ENCODE measurements around the gene BARHL1.
"Not testable (repeated sequence)": the region's sequence is repeated elsewhere in the genome, so short reads cannot be mapped to it uniquely, and the experiment has no call there.

BARHL1 gene

DNA sequence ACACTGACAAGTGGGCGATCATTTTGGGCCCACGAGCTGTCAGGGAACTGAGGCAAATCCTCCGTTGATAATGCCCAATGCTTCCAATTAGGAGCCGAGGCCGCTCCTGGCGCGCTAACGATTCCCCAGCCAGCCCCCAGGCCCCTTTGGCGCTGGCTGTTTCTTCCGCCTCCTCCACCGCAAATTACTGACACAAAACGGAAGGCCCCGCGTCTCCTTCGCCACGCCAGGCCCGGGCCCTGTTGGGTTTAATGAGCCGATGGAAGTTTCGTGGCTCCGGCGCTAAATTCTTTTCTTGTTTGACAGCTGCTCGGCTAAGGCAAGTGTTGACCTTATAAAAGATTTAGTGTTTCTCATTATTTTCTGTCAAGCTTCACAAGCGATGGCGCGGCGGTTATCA lies 25.7 kb upstream of the BARHL1 start:
- no peak for DNase-seq (ENCODE audit: low read depth)

DNA sequence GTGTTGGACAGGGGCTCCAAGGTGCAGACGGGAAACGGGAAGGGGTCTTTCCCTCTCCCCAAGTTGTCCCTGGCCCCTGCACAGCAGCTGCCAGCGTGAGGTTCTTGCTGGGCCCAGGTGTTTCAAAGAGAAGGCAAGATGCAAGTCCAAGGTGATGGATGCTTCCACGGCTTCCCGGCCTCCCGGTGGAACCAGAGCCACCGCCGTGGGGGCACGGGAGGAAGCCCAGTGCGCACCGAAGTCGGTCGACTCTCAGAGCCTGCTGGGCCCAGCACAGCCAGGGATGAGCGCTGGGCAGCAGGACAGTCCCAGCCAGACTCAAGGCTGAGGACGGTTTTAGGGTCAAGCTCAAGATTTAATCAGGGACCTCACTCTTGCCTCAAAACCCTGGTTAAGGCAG lies 25.2 kb upstream of the BARHL1 start:
- no peak for DNase-seq (ENCODE audit: low read depth)

DNA sequence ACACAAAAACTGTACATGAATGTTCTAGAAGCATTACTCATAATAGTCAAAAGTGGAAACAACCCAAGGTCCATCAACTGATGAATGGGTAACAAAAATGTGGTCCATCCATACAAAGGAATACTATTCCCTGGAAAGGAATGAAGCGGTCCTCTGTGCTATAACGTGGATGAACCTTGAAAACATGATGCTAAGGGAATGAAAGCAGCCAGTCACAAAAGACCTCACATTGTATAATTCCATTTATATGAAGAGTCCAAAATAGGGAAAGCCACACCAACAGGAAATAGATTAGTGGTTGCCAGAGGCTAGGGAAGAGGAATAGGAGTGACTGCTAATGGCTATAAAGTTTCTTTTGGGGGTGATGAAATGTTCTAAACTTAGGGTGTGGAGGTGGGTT lies 22.7 kb upstream of the BARHL1 start:
- DNase-seq (ENCODE audit: low read depth): no peak

DNA sequence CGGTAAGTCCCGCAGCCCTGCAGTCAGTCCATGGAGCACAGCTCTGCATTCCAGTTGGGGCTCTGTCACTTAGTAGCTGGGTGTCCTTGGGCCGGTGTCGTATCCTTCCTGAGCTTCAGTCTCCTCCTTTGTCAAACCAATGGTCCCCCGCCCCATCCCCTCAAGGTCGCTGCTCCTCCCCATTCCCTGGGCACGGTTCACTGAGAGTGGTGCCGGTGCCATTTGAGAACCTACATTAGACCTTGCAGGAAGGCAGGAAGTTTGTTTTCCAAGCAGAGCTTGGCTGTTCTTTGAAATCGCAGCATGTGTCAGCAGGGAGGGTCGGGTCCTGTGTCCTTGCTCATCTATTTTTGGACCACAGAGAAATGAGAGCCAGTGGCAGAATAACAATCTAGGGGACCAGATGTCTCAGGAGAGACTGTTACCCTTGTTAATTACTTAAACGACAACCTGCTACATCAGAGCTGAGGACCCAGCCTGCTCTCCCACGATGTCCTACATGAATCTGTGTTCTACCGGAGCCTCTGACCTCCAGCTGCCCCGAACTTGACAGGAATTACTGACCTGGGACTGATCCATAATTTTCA lies 21.7 kb upstream of the BARHL1 start:
- DNase-seq (ENCODE audit: low read depth): no peak

DNA sequence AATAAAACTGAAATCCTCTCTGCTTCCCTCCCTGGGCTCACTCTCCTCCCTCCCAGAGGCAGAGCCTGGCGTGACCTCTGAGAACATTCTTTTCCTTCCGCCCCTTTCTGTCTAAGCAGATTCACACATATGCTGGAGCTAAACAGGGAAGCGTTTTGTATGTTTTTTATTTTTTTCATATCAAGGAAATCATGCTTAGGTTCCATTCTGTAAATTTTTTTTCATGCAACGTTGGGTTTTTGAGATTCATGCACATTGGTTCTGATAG lies 20.2 kb upstream of the BARHL1 start:
- DNase-seq (ENCODE audit: low read depth): no peak

DNA sequence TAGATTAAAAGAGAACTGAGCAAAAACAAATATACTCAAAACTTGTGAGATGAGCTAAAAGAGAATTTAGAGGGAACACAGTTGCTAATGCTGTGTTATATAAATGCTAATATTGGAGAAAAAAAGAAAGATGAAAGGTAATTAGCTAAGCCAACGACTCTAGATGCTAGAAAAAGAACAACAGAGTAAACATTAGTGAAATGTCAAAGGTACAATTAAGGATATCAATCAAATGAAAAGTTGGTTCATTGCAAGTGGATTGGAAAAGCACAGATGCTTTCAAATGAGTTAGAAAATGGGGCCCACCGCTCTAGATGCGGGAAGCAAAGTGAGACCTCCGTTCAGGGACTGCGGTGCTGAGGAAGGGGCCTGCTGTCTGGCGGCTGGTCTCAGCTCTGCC lies 17.9 kb upstream of the BARHL1 start:
- no peak for DNase-seq (ENCODE audit: low read depth)

DNA sequence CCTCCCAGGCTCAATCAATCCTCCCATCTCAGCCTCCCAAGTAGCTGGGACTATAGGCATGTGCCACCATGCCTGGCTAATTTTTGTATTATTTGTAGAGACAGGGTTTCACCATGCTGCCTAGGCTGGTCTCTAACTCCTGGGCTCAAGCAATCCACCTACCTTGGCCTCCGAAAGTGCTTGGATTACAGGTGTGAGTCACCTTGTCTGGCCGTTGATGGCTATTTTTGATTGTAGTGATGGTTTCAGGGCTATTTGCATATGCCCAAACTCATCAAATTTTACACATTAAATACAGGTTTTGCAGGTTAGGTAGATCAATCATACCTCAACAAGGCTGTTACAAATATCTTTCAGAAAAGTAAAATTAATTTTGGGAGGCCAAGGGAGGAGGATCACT lies 13.6 kb upstream of the BARHL1 start:
- not testable (repeated sequence) for DNase-seq (ENCODE audit: low read depth)

DNA sequence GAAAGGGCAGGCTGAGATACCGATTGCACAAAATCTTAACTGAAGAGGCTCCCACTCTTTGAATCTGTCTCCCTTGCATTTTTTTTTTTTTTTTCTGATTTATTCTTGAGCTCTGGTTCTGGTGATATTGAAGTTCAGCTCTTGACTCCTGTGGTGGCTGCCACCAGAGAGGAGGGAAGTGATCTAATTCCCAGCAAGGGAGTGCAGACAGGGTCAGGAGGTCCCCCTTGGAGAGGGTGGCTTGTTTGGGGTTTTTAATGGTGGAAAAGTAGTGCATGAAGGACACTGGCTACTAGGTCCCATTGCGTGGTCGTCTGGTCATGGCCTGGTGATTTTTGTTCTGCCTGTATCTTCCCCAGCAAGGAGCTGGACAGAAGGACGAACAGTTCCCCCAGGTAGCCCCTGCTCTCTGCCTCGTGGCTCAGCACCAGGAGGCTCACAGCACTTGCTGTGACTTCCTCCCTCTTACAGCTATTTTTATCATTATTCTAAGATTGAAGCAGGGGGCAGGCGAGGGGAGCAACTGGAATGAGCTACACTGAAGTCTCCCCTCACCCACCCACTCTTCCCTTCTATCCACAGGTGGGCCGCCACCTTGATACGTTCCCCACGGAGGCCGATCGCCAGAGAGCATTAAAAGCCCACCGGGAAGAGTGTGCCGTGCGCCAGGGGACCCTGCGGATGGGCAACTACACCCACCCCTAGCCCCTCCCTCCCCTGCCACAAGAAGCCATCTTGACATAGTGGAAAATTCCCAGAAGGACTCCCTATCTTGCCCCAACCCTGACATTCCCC lies 10.4 kb upstream of the BARHL1 start:
- no peak for DNase-seq (ENCODE audit: low read depth)

DNA sequence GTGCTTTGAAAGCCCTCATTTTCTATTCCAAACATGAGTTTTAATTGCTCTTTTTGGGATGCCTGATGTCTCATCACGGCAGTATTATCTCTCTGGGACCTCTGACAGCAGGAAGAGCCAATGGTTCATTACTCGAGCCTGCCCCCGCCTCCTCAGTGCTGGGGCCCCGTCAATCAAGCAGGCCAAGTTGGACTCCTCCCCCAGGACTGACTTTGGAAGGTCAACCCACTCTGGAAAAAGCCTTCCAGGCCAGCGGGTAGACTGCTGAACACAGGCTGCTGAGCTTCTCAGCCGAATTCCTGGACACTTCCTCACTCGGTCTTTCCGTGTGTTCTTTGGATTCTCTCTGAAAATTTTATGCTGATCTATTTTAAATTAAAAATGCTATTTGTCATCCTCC lies 9.5 kb upstream of the BARHL1 start:
- DNase-seq (ENCODE audit: low read depth): no peak

DNA sequence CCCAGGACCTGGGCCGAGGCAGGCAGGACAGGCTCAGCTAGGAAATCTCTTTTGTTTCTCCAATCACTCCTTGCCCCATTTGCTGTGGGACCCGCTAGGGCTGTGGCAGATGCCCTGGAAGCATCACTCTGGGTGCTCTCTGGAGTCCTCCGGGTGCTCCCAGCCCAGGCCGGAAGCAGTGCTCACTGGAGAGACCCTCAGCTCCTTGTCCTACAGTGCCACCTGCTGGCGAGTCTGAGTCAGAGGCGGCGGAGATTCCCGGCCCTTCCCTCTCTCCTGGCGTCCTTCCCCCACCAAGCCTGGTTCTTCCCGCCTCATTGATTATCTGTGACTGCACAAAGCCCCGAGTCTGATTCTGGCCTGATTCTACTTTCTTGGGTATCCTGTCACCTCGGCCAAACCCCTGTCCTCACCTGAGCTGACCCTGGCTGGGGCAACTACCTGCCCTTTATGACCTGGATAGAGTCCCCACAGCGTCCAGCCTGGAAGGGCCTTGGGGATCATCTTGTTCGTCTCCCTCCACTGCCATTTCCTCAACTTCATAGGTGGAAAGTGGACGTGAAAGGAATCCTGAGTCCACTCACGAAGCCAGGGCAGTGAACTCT lies 7.3 kb upstream of the BARHL1 start:
- DNase-seq (ENCODE audit: low read depth): peak; percentile 20

DNA sequence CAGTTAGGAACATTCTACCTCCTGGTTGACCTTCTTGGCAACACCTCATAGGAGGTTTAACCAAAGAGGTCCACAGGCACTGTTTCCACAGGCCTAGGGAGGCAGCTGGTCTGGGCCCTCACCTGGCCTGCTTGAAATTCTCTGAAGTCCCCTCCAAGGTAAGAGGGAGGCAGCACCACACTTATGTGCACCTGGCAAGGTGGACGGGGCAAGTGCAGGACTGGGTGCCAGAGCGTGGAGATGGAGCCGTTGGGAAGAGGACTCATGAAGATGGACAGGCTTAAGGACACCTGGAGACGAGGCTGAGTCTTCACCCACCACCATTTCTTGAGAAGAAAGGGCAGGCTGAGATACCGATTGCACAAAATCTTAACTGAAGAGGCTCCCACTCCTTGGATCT lies 6.6 kb upstream of the BARHL1 start:
- no peak for DNase-seq (ENCODE audit: low read depth)

DNA sequence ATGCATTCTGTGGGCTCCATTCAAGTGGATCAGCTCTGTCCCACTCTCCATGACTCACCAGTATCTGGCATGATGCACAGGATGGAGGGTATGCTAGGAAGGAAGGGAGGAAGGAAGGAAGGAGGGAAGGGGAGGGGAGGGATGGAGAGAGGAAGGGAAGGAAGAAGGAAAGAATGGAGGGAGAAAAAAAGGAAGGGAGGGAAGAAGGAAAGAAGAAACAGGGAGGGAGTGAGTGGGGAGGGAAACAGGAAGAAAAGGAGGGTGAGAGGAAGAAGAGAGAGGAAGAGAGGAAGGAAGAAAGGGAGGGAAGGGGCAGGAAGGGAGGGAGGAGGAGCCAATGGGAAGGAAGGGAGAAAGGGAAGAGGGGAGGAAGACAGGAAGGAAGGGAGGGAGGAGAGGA lies 5.3 kb upstream of the BARHL1 start:
- no peak for DNase-seq (ENCODE audit: low read depth)

DNA sequence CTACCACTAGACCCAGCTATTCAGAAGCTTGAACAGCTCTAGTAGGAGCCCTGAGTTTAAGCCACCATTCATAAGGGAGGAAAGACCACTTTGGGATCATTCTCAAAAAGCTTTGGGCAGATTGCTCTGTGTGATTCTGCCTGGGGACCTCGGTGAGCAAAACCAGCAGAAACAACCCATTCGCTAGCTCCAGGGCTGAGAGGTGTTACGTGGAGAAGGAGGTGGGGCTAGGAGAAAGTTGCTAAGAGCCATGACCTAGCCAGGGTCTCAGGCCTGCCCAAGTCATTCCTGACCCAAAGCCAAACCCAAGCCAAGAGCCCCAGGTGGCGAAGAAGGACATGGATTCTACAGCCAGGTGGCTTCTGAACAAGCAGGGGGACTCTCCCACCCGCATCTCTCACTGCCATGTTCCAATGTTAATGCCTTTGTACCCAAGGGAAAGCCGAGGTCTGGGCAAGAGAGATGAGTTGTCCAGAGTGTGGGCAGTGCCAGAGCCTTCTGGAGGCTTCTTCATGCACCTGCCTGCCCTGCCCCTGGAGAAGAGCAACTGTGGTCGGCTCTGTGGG lies 4.0 kb upstream of the BARHL1 start:
- no peak for DNase-seq (ENCODE audit: low read depth)

DNA sequence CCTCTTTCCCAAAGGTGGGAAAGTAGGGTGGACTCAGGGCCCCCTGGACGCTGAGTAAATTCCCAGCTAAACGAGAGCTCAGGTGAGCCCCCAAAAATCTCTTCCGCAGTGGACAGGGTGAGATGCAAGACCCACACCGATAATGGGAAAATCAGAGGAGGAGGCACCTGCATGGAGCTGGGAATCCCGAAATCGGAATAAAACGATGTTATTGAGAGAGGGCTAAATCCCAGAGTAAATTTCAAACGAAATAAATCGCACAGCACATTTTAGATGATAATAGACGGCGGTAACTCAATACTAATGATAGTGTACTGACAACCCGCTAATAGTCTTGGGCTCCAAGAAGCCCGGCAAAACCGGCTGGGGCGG lies 3.0 kb upstream of the BARHL1 start:
- DNase-seq (ENCODE audit: low read depth): no peak

DNA sequence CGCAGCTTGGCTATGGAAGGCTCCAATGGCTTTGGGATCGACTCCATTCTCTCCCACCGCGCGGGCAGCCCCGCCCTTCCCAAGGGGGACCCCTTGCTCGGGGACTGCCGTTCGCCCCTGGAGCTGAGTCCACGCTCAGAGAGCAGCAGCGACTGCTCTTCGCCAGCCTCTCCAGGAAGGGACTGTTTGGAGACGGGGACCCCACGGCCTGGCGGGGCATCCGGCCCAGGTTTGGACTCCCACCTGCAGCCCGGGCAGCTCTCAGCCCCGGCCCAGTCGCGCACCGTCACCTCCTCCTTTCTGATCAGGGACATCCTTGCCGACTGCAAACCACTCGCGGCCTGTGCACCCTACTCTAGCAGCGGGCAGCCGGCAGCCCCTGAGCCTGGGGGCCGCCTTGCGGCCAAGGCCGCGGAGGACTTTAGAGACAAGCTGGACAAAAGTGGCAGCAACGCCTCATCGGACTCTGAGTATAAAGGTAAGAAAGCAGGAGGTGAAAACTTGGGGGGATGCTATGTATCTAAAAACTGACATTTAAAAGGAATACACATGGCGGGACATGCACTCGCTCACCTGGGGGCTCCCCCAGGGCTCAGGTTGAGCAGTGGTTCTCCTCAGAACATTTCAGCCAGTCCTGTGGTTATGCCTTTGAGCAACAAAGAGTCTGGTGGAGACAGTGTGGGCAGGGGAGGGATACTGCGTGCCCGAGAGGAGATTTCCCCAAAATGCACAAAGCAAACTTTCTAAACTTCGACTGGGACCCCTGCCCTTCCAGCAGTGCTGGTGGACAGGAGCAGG lies 579 bp downstream of the BARHL1 start:
- DNase-seq (ENCODE audit: low read depth): no peak

DNA sequence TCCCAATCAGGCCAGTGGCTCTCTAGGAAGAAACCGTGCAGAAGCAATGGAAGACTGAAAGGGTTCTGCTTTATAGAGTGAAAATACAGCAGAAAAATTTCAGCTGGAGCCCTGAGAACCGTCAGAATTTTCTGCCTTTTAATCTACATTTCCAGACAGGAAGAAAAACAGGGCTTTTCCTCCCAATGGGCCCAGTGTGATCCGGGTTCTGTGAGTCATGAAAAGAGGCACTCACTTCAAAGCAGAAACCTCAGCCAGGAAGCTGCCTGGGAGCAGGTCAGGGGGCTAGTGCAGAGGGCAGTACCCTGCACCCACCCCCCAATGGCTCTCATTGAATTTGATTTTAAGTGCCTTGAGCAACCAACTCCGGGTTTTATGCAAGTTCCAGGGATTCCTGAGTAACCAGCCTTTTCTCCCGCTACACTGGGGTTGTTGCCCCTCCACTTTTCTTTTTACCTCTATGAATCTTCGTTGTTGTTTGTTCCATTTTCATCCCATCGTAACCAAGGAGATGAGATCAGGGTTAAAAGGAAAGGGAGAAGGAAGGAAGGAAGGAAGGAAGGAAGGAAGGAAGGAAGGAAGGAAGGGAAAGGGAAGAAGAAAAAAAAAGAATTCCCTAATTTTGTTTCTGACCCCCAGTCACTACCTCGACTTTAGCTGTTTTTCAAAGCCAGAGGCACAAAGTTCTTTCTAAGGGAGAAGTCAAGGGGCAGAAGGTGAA lies 1.3 kb downstream of the BARHL1 start:
- DNase-seq (ENCODE audit: low read depth): no peak

DNA sequence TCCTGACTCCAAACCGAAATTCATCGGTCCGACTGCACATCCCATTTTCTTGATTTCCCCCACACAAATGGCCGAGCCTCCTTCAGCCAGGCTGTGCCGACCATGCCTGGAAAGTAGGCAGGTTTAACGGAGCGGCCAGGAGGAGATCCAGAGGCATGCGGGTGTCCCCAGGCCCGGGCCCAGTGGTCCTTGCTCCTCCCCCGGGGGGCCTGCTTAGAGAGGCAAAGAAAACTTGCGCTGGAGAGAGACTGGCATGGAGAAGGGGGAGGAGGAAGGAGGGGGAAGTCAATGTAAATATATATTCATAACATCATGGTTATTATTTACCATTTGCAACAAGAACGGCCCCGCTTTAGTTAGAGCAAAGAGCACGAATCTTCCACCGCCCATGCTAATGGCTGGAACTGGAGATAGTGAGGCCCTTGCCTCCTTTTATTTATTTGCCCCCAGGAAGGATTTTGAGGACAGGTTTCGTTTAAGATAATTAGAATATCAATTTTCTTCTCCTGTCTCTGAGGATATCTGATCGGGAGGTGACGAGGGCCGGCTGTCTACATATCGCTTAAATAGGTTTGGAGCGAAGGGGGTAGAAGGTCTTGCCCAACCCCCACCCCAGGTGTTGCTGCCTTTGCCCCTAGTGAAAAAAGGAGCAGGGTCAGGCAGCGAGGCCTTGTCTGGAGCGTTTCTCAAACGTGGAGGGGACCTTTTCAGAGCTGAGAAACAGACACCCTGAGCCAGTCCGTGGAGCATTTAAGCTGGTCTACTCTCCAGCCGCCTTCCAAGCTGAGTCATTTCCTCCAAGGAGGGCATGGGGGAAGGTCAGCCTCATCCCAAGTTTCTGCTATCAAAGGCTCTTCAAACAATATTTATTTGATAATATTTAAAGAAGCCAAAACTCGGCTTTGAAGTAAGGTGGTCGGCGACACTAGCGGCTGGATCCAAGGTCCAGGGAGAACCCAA lies 2.5 kb downstream of the BARHL1 start:
- DNase-seq (ENCODE audit: low read depth): no peak

DNA sequence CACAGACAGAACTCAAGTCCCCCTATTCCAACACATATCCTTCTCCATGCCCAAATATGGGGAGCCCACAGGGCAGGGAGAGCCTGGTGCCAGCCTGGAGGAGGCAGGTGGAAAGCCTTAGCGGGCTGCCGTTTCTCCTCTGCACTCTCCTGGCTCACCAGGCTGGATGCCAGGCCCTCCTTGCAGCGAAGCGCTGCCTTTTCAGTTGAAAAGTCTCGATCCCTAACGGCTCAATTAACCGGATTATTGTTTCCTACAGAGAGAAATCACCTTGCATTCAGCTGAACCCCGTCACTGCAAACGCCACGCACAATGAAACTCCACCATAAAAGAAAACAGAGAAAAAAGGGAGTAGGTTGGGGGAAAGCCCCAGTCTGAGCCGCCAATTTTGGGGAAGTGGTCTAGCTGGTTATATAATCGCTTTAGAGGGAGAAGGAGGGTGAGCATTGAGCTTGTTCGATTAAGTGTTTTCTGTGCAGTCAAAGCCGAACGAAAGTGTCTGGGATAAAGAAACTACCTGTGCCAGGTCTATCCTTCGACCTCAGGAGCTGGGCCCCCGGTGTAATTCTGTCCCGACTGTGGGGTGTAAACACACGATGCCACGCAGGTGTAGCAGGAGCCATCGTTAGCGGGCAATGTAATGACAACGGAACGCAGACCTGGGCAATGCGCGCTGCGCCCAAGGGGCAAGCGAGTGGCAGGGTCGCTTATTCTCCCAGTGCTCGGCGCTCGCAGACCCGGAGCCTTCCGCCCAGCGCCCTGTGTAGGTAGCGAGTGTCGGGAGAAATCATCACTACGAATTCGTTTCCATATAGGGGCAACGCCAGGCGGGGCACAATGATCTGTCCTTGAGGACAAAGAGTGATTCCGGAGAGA lies 3.8 kb downstream of the BARHL1 start:
- DNase-seq (ENCODE audit: low read depth): no peak

DNA sequence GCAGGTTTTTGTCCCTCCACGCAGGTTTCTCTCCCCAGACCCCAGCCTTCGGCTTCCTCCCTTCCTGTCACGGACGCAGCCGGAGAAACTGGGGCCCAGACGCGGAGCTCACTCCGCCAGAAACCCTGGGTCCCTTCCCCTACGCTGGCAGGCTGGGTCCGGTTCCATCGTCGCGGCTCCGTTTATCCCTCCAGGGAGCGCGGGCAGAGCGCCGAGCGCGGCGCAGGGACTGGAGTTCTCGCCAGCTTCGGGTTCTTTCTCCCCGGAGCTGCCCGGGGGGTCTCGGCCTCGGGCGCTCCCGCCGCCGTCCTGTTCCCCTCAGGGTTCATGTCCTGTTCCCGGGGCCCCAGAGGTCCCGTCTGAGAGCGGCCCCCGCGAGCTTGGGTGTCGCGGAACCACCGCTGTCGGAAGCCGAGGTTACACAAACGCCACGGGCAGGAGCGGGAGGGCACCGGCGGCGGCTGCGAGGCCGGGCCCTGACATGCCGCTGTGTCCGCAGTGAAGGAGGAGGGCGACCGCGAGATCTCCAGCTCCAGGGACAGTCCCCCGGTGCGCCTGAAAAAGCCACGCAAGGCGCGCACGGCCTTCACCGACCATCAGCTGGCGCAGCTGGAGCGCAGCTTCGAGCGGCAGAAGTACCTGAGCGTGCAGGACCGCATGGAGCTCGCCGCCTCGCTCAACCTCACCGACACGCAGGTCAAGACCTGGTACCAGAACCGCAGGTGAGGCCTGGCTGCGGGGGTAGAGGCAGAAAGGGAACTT lies 4.6 kb downstream of the BARHL1 start:
- no peak for DNase-seq (ENCODE audit: low read depth)
